Measurements from ENCODE around the gene LARP6.

DNA sequence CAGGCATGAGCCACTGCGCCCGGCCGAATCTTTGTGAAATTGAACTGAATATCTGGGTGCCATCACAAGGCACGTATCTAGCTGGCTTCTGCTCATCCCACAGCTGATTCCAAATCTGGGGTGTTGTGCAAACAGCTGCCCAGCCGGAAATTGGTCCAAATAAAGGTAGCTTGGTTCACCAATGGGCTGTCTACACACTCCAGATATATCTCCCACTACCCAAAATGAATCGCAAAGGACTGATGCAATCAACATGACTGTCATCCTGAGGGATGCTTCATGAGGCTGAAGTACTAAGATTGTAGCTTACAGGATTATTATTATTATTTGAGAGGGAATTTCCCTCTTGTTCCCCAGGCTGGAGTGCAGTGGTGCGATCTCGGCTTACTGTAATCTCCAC is 28.1 kb downstream of the LARP6 start:
- TF ChIP-seq POLR2A (IDR thresholded peaks at IDR 0.05) = no peak
- TF ChIP-seq, protein P1, sequence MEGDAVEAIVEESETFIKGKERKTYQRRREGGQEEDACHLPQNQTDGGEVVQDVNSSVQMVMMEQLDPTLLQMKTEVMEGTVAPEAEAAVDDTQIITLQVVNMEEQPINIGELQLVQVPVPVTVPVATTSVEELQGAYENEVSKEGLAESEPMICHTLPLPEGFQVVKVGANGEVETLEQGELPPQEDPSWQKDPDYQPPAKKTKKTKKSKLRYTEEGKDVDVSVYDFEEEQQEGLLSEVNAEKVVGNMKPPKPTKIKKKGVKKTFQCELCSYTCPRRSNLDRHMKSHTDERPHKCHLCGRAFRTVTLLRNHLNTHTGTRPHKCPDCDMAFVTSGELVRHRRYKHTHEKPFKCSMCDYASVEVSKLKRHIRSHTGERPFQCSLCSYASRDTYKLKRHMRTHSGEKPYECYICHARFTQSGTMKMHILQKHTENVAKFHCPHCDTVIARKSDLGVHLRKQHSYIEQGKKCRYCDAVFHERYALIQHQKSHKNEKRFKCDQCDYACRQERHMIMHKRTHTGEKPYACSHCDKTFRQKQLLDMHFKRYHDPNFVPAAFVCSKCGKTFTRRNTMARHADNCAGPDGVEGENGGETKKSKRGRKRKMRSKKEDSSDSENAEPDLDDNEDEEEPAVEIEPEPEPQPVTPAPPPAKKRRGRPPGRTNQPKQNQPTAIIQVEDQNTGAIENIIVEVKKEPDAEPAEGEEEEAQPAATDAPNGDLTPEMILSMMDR (IDR thresholded peaks at IDR 0.05) = no peak

Data from testis (tissue), 2 donors.